NCI-H1092 (cell line): ENCODE results near the gene SLFN11.
"Not testable (repeated sequence)": the region's sequence is repeated elsewhere in the genome, so short reads cannot be mapped to it uniquely, and the experiment has no call there.

Experiments used
- DNase-seq: peaks from one replicate; lab custom pipeline; 2025; lab: John Stamatoyannopoulos, UW

The SLFN11 gene

GRCh38 chr17:35373534-35373983 is at the start of gene SLFN11:
SLFN11 (minus strand) TSS chr17:35373621; CDS start chr17:35363807, 9,814 bp downstream.
- peak; percentile 83 for DNase-seq

DNA sequence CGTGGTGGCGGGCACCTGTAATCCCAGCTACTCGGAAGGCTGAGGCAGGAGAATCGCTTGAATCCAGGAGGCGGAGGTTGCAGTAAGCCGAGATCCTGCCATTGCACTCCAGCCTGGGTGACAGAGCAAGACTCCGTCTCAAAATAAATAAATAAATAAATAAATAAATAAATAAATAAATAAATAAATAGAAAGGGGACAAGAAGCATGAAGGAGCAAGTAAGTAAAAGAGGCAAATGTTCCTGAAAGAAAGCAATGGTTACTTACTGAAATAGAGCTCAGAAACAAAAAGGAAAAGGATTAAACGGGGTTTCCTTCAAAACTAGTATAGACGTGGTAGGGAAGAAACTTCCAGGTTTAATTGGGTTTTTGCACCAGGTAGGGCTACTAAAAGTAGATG is 47.6 kb upstream of the SLFN11 start:
- DNase-seq = not testable (repeated sequence)

DNA sequence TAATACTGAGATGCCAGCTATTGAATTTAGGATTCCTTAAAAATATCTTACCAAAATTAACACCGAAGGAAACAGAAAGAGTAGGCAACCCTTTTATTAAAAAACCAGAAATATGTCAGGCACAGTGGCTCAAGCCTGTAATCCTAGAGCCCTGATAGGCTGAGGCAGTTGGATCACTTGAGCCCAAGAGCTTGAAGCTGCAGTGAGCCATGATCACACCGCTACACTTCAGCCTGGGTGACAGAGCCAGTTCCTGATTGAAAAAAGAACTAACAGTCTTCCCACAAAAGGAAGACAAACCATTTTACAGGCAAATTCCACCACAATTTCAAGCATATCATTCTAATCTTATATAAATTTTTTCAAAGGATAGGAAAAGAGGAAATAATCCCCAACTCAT is 43.2 kb upstream of the SLFN11 start:
- DNase-seq = no peak

DNA sequence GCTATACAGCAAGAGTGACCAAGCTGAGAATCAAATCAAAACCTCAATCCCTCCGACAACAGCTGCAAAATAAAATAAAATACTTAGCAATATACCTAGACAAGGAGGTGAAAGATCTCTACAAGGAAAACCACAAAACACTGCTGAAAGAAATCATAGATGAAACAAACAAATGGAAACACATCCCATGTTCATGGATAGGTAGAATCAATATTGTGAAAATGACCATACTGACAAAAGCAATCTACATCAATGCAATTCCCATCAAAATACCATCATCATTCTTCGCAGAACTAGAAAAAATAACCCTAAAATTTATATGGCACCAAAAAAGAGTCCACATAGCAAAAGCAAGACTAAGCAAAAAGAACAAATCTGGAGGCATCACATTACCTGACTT is 41.3 kb upstream of the SLFN11 start:
- DNase-seq = not testable (repeated sequence)

GRCh38 chr17:35414247-35414646 is 40.8 kb upstream of the SLFN11 start:
- no peak for DNase-seq

- no peak for DNase-seq
Measured at GRCh38 chr17:35407531-35407930, 34.1 kb upstream of the SLFN11 start.

DNA sequence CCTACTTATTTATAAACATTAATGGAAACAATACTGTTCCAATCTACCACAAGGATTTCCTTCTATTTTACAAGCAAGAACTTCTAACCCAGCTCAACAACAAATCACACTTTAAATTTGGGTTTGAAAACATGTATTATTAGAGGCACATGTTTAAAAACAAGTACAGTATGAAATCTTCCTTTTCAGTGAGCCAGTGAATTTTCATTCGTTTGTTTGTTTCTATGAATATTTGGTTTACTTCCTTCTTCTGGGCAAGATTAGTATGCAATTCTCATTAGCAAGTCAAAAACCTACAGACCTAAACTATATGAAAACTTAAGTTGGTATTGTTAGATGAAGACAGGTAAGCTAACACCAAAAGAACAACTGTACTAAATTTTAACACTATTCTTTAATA is 33.1 kb upstream of the SLFN11 start:
- no peak for DNase-seq

DNA sequence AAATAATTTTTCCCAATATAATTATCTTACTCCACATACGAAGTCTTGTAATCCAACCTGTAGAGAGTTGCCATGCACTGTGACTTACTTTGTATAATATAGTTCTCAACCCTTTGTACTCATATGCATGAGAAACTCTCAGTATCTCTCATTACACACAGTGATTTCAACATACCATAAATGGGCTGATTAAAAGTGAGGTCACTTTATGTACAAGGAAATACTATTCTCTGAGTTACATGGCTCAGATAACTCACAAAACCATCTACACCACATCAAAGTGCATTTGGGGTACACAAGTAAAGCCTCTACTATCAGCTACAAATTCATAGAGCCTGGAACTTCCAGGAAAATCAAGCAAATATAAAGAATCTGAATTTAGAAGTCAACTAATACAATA is 30.9 kb upstream of the SLFN11 start:
- no peak for DNase-seq

- DNase-seq = not testable (repeated sequence)
Measured at GRCh38 chr17:35393783-35394182, 20.4 kb upstream of the SLFN11 start.

DNA sequence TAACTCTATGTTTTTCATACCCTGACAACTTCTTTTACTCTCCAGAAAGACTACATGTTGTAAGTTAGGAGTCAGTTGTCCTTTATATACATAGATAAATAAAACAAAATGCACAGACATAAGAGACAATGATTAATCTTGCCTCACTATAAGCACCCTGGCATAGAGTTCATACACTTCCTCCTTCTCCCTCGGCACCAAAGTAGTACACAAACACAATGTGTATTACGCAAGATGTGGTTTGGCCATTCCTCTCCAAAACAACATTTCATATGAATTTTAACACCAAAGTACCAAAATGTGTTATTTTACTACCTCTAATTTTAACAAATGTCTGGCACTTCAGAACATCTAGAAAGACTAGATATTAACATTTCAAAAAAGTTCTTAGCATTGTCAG is 17.2 kb upstream of the SLFN11 start:
- no peak for DNase-seq

- no peak for DNase-seq
Measured at GRCh38 chr17:35390156-35390555, 16.7 kb upstream of the SLFN11 start.

GRCh38 chr17:35387496-35387895 is 14.1 kb upstream of the SLFN11 start:
- no peak for DNase-seq

- no peak for DNase-seq
Measured at GRCh38 chr17:35377706-35378105, 4.3 kb upstream of the SLFN11 start.

- DNase-seq = no peak
Measured at GRCh38 chr17:35377068-35377467, 3.6 kb upstream of the SLFN11 start.

DNA sequence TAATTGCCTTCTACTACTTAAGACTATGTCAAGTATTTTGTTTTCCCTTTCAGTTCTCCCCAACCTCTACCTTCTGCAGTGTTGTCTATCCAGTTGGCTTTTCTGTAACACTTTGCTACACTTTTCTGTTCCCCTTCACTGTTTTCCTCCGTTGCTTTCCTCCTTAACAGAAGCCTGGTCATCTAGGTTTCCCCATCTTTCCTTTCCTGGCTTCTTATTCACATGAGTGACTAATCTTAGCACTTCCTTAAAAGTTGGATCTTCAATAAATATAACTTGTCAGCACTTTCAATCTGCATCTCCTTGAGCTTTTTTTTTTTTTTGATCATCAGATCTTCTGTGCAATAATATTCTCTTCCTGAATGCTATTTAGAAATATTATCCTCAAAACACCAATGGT is 2.8 kb upstream of the SLFN11 start:
- DNase-seq = no peak

DNA sequence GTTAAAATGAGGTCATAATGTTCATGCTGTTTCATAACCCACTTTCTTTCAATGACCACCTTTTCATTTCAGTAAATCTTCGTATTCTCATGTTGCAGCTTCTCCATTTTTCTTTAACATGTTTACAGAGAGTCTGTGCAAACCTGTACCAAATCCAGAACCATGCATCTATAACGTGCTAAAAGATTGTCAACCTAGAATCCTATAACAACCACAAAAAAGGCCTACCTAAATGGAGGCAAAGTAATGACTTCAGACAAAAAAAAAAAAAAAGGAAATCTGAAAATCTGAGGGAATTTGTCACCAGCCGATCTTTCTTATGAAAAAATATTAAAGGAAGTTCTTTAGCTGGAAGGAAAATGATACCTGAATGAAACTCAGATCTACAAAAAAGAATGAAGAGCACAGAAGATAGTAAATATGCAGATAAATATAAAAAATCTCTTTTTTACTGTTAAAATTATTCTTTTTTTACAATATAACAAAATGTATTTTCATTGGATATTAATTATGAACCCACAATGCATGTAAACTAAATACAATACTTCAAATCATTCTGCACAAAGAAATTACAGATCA is 1.4 kb upstream of the SLFN11 start:
- no peak for DNase-seq

DNA sequence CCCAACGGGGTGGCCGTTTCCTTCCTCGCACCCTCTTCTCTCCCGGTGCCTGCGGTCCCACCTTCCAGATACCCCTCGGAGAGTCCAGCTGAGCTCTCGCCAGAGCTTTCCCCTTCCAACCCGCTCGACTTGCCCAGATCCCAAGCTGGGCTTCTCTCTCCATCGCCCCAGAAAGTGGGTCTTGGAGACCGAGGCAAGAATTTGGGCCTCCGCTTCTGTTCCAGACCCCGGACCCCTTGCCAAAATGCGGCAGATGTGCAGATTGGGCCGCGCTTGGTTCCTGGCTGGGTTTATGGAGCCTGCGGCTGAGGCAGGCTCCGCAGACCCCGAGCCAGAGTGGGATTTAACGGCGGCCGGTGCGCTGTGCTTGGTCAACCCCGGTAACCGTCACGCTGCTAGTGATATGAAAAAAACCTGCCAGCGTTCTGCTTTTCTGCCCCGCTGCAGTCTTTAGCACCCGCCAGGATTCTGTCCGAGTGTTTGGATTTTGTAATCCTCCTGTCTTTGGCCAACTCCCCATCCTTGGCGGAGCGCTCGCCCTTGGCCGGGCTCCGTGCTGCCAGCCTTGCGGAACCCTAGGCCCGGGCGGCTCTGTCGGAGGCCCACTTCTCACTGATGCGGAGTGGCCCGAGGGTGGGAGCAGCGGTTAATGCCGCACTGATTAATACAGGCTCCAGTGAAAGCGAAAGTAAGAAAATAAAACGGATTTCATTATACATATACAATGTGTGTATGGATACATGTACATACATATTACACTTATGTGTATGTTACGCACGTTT is 754 bp upstream of the SLFN11 start:
- DNase-seq = peak; percentile 48

- no peak for DNase-seq
Measured at GRCh38 chr17:35372846-35373533, 431 bp downstream of the SLFN11 start.

GRCh38 chr17:35371934-35372333 is 1.5 kb downstream of the SLFN11 start:
- no peak for DNase-seq

GRCh38 chr17:35368081-35368830 is 5.2 kb downstream of the SLFN11 start:
- DNase-seq = no peak

DNA sequence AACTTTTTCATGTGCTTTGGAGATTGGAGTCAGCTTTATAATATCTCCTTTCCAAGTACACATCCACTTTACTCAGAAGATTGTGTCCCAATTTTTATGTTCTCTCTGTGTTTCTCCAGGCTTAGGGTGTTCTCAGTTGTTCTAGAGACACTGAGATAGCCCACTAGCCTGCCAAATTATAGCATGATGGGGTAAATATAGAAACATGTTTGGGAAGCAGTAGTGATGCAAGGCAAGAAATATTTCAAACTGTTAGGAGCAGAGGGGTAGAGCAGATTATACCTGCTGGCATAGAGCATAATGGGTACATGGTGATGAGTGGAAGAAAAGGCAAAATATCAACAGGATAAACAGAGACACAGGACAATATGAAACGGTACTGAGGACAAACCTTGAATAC is 12.4 kb downstream of the SLFN11 start:
- DNase-seq = no peak

- no peak for DNase-seq
Measured at GRCh38 chr17:35359398-35359797, 14.0 kb downstream of the SLFN11 start.
